Keratinocyte (primary cell): Measurements from ENCODE around the gene PID1. TPM values are rescaled to one million over a fixed set of nuclear protein-coding genes. Genes with fewer than 3 reads are reported as not detected.

Experiments
- DNase-seq: peaks from one replicate; pipeline ENCODE4 v3.0.0-alpha.2; 2011; ENCODE audit warnings: low read depth, missing footprints, low spot score
- FAIRE-seq: peaks from 2 replicates; lab custom pipeline; 2011; peaks lifted over from hg19 to GRCh38; lab: Jason Lieb, UNC
- H2AFZ ChIP-seq: 2 replicates; pipeline ENCODE4 v1.6.0; 2012; ENCODE audit warnings: low read length, control low read depth, inconsistent platforms; ENCODE audit not compliant: control insufficient read depth
- H3K27ac ChIP-seq: 2 replicates; pipeline ENCODE4 v1.5.1; 2011; ENCODE audit warnings: low read length; ENCODE audit not compliant: control insufficient read depth, insufficient read depth
- H3K27me3 ChIP-seq: 3 replicates; pipeline ENCODE4 v1.6.0; 2011; ENCODE audit warnings: low read length; ENCODE audit not compliant: control insufficient read depth, insufficient read depth; ENCODE audit errors: extremely low read depth
- H3K36me3 ChIP-seq, 2 experiments: 2 replicates in 1 of 2; 3 replicates in 1 of 2; pipeline ENCODE4 v1.5.1; 2011; ENCODE audit warnings: low read length in 2 of 2, mild to moderate bottlenecking in 1 of 2; ENCODE audit not compliant: control insufficient read depth in 2 of 2, insufficient read depth in 2 of 2; ENCODE audit errors: extremely low read depth in 1 of 2
- H3K4me1 ChIP-seq: 3 replicates; pipeline ENCODE4 v1.5.1; 2011; ENCODE audit warnings: low read length; ENCODE audit not compliant: control insufficient read depth, insufficient read depth; ENCODE audit errors: extremely low read depth
- H3K4me2 ChIP-seq: 3 replicates; pipeline ENCODE4 v1.6.0; 2011; ENCODE audit warnings: low read depth, low read length; ENCODE audit not compliant: control insufficient read depth, insufficient read depth; ENCODE audit errors: extremely low read depth
- H3K4me3 ChIP-seq, 3 experiments: fragments of 200-600 bp in 1 of 3; sonication (generic) in 1 of 3; 2 replicates in 2 of 3; 3 replicates in 1 of 3; pipeline ENCODE4 v1.5.1; 2011 to 2016; ENCODE audit warnings: low read length in 3 of 3, mild to moderate bottlenecking in 3 of 3, control low read depth in 2 of 3, inconsistent platforms in 1 of 3, low read depth in 1 of 3, mixed read lengths in 1 of 3, mixed run types in 1 of 3, moderate library complexity in 1 of 3; ENCODE audit not compliant: control insufficient read depth in 2 of 3, insufficient read depth in 2 of 3; ENCODE audit errors: extremely low read depth in 1 of 3
- H3K79me2 ChIP-seq: 2 replicates; pipeline ENCODE4 v1.6.0; 2012; ENCODE audit warnings: low read length; ENCODE audit not compliant: control insufficient read depth, insufficient read depth
- H3K9ac ChIP-seq: 3 replicates; pipeline ENCODE4 v1.6.0; 2011; ENCODE audit warnings: low read length; ENCODE audit not compliant: control insufficient read depth, insufficient read depth; ENCODE audit errors: extremely low read depth
- H3K9me1 ChIP-seq: 3 replicates; pipeline ENCODE4 v1.6.0; 2011; ENCODE audit warnings: low read length; ENCODE audit not compliant: control insufficient read depth, insufficient read depth; ENCODE audit errors: extremely low read depth
- H3K9me3 ChIP-seq: 2 replicates; pipeline ENCODE4 v1.5.1; 2012; ENCODE audit warnings: low read depth, low read length; ENCODE audit not compliant: control insufficient read depth
- H4K20me1 ChIP-seq: 3 replicates; pipeline ENCODE4 v1.6.0; 2011; ENCODE audit warnings: low read length; ENCODE audit not compliant: control insufficient read depth, insufficient read depth; ENCODE audit errors: extremely low read depth
- CTCF ChIP-seq, 3 experiments: IDR thresholded peaks in 1 of 3; conservative IDR thresholded peaks in 1 of 3; optimal IDR thresholded peaks in 1 of 3; 2 replicates in 2 of 3; 3 replicates in 1 of 3; pipeline versions ENCODE3 to v1.5.1; 2011; ENCODE audit warnings: low read length in 3 of 3, mild to moderate bottlenecking in 3 of 3, moderate library complexity in 2 of 3, control low read depth in 1 of 3, inconsistent platforms in 1 of 3; ENCODE audit not compliant: insufficient read depth in 2 of 3; ENCODE audit errors: extremely low read depth in 1 of 3
- EZH2 ChIP-seq: IDR thresholded peaks from one replicate; pipeline ENCODE4 v1.6.1; 2012; ENCODE audit warnings: inconsistent platforms, mild to moderate bottlenecking, low read length, moderate library complexity
- dilution Hi-C: fragments of 300-500 bp; cut with MboI; formaldehyde crosslinking; loops from one replicate; pipeline ENCODE4 v1.7.0; 2020; ENCODE audit warnings: low sequenced_read_pairs; ENCODE audit not compliant: extremely low pct_ligation_motif_present
- polyA plus RNA-seq, 5 experiments: library from polyadenylated mRNA; depleted of rRNA in 3 of 5; stranded (reverse) in 3 of 5; stranded (forward) in 1 of 5; unstranded in 1 of 5; fragments of >200 nt; gene quantifications; 1 replicate in 1 of 5; 2 replicates in 3 of 5; 3 replicates in 1 of 5; pipeline versions ENCODE4 v1.2.1 to v1.2.3, GENCODE V29; 2011 to 2012; ENCODE audit warnings: missing spikeins in 2 of 5, low read depth in 1 of 5, low replicate concordance in 1 of 5

The PID1 gene
- polyA plus RNA-seq, 1 donor (not counting 4 experiments of a cell fraction or from before 2014, with no cell fraction given) = 5.4 TPM

DNA sequence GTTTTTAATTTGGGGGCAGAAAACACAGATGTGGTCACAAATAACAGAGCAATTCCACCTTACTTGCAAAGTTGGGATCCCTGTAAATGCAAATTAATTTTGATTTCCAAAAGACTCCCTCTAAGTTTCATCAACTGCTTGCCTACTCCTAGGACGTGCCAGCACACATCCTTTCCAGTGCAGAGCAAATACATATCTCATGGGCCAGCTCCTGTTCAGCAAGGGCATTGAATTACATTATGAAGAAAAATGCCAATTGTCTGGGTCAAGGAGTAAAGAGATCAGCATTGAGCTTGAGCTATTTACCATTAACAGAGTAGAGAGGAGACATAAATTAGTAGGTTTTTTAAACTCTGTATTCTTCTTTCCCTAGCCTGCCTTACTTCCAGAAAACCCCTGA is 18.8 kb downstream of the PID1 start:
- no peaks in the 10 kb centered on the region for H3K27me3 ChIP-seq
- H3K36me3 ChIP-seq = no peaks in the 10 kb centered on the region
- no peaks in the 10 kb centered on the region for H3K9me1 ChIP-seq
- H3K4me1 ChIP-seq = no peaks in the 10 kb centered on the region
- DNase-seq = no peak
- TF ChIP-seq CTCF (optimal IDR thresholded peaks at IDR 0.05 in 1 of 3, IDR thresholded peaks at IDR 0.05 in 1 of 3, conservative IDR thresholded peaks at IDR 0.05 in 1 of 3; ENCODE audit: extremely low read depth in 1 of 3, insufficient read depth in 2 of 3, low read length in 3 of 3) = no peak
- no peak for TF ChIP-seq EZH2
- no peaks in the 10 kb centered on the region for H3K79me2 ChIP-seq
- H3K9ac ChIP-seq = no peak overlapping the region
- peak; percentile 20 for FAIRE-seq
- H3K4me2 ChIP-seq = no peak overlapping the region
- no peaks in the 10 kb centered on the region for H3K9me3 ChIP-seq
- no peak overlapping the region for H3K4me3 ChIP-seq
- dilution Hi-C loops = no loop called here
- no peaks in the 10 kb centered on the region for H4K20me1 ChIP-seq
- no peak overlapping the region for H3K27ac ChIP-seq
- H2AFZ ChIP-seq = no peak overlapping the region

DNA sequence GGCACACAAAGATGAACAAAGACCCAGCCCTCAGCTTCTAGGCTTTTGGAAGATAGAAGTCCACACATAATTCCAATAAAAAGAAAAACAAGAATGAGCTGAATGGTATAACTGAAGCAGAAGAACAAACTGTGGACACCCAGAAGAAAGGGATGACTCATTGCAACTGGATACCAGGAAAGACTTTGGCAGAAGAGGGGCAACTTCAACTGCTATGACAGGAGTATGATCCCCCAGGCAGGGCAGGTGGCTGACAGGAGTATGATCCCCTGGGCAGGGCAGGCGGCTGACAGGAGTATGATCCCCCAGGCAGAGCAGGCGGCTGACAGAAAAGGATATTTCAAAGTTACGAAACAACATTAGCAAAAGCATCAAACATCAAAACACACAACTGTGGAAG is 21.6 kb downstream of the PID1 start:
- FAIRE-seq = no peak
- TF ChIP-seq EZH2 = no peak
- dilution Hi-C loops = no loop called here
- H3K4me1 ChIP-seq = no peaks in the 10 kb centered on the region
- no peaks in the 10 kb centered on the region for H3K36me3 ChIP-seq
- H3K9ac ChIP-seq = no peak overlapping the region
- no peaks in the 10 kb centered on the region for H4K20me1 ChIP-seq
- H3K9me1 ChIP-seq = no peaks in the 10 kb centered on the region
- H3K79me2 ChIP-seq = no peaks in the 10 kb centered on the region
- no peak overlapping the region for H3K4me3 ChIP-seq
- no peak overlapping the region for H2AFZ ChIP-seq
- no peaks in the 10 kb centered on the region for H3K9me3 ChIP-seq
- H3K27ac ChIP-seq = no peak overlapping the region
- H3K27me3 ChIP-seq = no peaks in the 10 kb centered on the region
- no peak for DNase-seq
- H3K4me2 ChIP-seq = no peak overlapping the region

DNA sequence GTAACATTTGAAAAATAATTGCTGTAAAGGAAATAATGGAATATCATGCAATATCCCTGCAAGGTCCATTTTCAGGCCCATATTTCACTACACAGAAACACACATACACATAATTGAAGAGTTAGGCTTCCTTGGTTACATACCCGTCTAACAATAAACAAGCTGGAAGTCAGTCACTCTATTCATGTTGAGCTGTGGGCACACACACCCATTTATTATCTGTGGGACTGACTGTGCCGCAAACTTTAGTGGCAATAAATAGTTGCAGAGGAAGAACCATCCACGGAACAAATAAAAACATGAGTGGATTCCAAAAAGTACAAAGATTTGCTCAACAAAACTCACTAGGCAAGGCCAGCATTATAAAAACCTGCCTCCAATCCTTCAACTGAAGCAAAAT is 24.8 kb downstream of the PID1 start:
- no peak for DNase-seq
- no peaks in the 10 kb centered on the region for H3K27me3 ChIP-seq
- H3K79me2 ChIP-seq = no peaks in the 10 kb centered on the region
- H3K4me2 ChIP-seq = no peak overlapping the region
- no peak overlapping the region for H3K4me3 ChIP-seq
- H2AFZ ChIP-seq = no peak overlapping the region
- TF ChIP-seq CTCF (optimal IDR thresholded peaks at IDR 0.05 in 1 of 3, IDR thresholded peaks at IDR 0.05 in 1 of 3, conservative IDR thresholded peaks at IDR 0.05 in 1 of 3; ENCODE audit: extremely low read depth in 1 of 3, insufficient read depth in 2 of 3, low read length in 3 of 3) (no peak), EZH2 (no peak)
- no peaks in the 10 kb centered on the region for H4K20me1 ChIP-seq
- no peak for FAIRE-seq
- no peaks in the 10 kb centered on the region for H3K9me1 ChIP-seq
- H3K27ac ChIP-seq = no peak overlapping the region
- dilution Hi-C loops = no loop called here
- no peaks in the 10 kb centered on the region for H3K36me3 ChIP-seq
- H3K9ac ChIP-seq = no peak overlapping the region
- H3K9me3 ChIP-seq = no peaks in the 10 kb centered on the region
- H3K4me1 ChIP-seq = no peaks in the 10 kb centered on the region
